Limb (tissue), 2 donors: ENCODE results near the gene CACNG7.
"Not testable (repeated sequence)": the region's sequence is repeated elsewhere in the genome, so short reads cannot be mapped to it uniquely, and the experiment has no call there.

Source experiments
- DNase-seq, 2 donors: peaks; one replicate each; pipeline ENCODE4 v3.0.0-alpha.2; 2016; ENCODE audit errors: extremely low spot score in 2 of 2

The CACNG7 gene, protein sequence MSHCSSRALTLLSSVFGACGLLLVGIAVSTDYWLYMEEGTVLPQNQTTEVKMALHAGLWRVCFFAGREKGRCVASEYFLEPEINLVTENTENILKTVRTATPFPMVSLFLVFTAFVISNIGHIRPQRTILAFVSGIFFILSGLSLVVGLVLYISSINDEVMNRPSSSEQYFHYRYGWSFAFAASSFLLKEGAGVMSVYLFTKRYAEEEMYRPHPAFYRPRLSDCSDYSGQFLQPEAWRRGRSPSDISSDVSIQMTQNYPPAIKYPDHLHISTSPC

DNA sequence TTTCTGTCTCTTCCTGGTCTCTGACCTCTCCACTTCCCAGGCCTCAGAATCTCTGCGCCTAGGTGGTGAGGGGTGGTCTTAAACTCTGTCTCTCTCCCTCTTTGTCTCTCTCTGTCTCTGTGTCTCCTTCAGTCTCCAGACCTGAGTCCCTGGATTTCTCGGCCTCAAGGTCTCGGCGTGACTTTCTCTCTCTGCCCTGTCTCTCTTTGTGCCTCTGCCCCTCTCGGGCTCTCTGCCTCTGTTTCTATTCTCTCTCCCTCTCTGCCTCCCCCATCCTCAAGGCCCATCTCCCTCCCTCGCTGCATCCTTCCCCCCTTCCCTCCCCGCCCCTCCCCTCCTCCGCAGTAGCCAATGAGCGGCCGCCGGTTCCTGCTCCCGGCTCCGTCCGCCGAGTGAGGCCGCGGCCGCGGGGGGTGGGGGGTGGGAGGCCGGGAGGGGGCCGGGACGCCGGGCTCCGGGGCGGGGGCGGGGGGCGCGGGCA, at the start of gene CACNG7:
CACNG7 (plus strand) TSS at position 344 of the 481 bp plus-strand sequence. CDS start 3,554 bp downstream, outside the sequence.
- DNase-seq: peak in 1 of 2 donors; percentile 74

DNA sequence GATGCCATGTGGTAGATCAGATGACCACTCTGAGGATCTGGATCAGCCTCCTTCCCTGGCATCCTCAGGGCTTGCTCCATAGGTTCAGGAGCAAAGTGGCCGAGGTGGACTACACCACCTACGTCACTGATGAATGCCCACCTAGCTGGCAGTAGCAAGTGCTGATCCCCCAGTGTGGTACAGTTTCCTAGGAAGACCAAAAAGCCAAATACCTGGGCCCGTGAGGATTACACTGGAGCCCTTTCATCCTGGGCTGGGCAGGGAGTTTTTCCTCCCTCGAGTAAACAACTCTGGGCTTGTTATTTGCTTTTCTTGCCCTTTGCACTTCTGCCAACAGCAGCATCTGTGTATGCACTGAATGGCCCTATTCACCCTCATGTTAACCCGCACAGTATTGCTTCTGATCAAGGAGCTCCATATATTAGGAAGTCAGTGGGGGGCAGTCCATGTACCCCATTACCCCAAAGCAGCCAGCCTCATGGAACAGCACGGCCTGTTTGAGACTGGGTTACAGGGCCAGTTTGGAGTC, 44.7 kb upstream of the CACNG7 start:
- no peak for DNase-seq

- no peak for DNase-seq
These were observed 43.6 kb upstream of the CACNG7 start for GRCh38 chr19:53865523-53865917.

GRCh38 chr19:53865918-53866864, 42.9 kb upstream of the CACNG7 start:
- peak; percentile 88 to 90 for DNase-seq

DNA sequence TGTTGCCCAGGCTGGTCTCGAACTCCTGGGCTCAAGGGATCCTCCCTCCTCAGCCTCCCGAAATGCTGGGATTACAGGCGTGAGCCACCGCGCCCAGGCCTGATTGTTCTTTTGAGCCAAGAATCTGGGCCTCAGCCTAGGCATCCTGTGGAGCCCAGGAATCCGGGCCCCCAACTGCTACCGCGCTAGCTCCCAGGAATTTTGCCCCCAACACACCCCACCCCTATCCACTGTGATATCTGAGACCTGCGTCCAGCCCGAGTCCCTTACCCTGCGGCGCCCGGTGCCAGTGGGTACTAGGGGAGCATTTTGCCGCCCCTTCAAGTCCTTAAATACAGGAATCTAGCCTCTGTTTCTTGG, 42.2 kb upstream of the CACNG7 start:
- no peak for DNase-seq

GRCh38 chr19:53867225-53868090, 41.6 kb upstream of the CACNG7 start, which contains the start of gene MYADM:
TSS of gene MYADM (plus strand) at chr19:53867883. CDS start at chr19:53873530, 5,647 bp downstream.
- DNase-seq: peak; percentile 99 to 100

- DNase-seq: peak in 1 of 2 donors; percentile 80
These were observed 40.8 kb upstream of the CACNG7 start for GRCh38 chr19:53868091-53868891.

DNA sequence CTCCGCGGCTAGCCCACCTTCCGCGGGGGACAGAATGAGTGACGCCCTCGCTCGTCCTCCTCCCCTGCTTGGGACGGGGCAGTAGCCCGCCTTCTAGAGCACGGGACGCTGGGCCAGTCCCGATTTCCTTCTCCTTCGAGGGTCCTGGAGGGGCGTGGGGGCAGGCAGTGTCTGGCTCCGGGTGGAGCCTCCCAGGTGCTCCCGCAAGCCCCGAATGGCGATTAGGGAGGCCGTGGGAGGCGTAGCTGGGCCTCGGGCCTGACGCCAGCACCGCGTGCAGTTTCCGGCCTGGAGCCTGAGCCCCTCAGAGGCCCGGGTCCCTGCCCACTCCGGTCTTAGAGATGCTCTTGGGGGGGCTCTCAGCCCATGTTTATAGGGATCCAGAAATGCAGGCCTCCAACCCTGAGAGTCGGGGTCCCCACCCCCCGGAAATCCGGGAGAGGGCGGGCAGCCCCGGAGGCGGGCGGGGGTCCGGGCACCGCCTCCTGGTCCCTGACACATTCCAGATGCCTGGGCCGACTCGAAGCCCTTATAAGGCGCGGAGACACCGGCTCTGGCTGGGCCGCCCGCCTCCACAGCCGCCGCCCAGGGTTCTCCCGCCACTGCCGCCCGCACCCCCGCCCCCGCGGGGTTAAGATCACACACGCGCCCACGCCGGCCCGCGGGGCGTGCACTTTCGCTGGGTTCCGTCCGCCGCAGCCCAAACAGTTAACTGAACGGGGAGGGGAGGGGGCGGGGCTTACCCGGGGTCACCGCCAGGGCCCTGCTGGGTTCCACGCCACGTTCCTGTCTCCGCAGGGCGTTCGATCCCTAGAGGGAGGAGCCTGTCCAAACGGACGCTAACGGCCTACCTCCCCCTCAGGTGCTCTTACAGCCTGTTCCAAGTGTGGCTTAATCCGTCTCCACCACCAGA, 39.9 kb upstream of the CACNG7 start:
- peak; percentile 89 to 91 for DNase-seq

DNA sequence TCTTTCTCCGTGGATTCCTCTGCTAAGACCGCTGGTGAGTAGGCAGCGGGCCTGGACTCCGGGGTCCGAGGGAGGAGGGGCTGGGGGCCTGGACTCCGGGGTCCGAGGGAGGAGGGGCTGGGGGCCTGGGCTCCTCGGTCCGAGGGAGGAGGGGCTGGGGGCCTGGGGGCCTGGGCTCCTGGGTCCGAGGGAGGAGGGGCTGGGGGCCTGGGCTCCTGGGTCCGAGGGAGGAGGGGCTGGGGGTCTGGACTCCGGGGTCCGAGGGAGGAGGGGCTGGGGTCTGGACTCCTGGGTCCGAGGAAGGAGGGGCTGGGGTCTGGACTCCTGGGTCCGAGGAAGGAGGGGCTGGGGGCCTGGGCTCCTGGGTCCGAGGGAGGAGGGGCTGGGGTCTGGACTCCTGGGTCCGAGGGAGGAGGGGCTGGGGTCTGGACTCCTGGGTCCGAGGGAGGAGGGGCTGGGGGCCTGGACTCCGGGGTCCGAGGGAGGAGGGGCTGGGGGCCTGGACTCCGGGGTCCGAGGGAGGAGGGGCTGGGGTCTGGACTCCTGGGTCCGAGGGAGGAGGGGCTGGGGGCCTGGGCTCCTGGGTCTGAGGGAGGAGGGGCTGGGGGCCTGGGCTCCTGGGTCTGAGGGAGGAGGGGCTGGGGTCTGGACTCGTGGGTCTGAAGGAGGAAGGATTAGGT, 39.1 kb upstream of the CACNG7 start:
- DNase-seq: not testable (repeated sequence)

- no peak for DNase-seq
These were observed 38.6 kb upstream of the CACNG7 start for GRCh38 chr19:53870485-53870844.

DNA sequence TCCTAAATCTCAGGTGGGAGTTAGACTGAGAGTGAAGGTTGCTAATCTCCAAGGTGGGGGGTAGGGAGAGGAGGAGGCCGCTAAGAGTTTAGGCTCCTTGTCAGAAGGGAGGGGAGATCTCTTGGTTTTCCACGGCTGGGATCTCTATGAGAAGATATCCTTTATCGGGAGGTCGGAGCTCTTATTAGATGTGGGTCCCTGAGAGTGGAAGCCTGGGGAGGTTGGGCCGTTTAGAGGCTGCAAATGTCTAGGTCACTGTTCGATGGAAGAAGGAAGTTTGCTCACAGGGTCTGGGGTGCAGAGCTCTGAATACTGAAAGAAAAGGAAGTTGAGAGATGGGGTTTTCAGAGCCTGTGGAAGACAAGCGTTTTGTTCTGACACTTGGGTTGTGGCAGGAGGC, 37.6 kb upstream of the CACNG7 start:
- no peak for DNase-seq

- no peak for DNase-seq
These were observed 36.3 kb upstream of the CACNG7 start for GRCh38 chr19:53872762-53873161.

DNA sequence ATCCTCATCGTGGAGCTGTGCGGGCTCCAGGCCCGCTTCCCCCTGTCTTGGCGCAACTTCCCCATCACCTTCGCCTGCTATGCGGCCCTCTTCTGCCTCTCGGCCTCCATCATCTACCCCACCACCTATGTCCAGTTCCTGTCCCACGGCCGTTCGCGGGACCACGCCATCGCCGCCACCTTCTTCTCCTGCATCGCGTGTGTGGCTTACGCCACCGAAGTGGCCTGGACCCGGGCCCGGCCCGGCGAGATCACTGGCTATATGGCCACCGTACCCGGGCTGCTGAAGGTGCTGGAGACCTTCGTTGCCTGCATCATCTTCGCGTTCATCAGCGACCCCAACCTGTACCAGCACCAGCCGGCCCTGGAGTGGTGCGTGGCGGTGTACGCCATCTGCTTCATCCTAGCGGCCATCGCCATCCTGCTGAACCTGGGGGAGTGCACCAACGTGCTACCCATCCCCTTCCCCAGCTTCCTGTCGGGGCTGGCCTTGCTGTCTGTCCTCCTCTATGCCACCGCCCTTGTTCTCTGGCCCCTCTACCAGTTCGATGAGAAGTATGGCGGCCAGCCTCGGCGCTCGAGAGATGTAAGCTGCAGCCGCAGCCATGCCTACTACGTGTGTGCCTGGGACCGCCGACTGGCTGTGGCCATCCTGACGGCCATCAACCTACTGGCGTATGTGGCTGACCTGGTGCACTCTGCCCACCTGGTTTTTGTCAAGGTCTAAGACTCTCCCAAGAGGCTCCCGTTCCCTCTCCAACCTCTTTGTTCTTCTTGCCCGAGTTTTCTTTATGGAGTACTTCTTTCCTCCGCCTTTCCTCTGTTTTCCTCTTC, 35.1 kb upstream of the CACNG7 start:
- DNase-seq: no peak

GRCh38 chr19:53874606-53874990, 34.5 kb upstream of the CACNG7 start:
- DNase-seq: no peak

DNA sequence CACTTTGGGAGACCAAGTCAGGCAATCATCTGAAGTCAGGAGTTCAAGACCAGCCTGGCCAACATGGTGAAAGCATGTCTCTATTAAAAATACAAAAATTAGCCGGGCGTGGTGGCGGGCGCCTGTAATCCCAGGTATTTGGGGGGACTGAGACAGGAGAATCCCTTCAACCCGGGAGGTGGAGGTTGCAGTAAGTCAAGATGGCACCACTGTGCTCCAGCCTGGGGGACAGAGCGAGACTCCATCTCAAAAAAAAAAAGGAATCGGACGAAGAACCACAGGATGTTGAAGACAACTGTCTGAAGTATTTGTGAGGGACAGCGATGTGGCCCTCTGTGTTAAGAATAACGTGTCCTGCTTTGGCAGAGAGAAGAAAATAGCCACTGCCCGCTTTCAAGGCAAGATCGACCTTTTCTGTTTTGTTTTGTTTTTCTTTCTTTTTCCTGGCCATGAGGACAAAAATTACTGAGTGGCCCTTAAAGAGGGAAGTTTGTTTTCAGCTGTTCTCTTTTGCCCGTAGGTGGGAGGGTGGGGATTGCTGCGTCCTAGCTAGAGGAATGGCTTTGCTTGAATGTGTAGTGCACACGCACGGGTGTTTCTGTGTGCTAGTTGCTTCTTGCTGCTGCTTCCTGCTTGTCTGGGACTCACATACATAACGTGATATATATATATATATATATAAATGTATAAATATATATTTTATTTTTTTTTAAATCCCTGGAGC, 33.3 kb upstream of the CACNG7 start:
- no peak for DNase-seq

DNA sequence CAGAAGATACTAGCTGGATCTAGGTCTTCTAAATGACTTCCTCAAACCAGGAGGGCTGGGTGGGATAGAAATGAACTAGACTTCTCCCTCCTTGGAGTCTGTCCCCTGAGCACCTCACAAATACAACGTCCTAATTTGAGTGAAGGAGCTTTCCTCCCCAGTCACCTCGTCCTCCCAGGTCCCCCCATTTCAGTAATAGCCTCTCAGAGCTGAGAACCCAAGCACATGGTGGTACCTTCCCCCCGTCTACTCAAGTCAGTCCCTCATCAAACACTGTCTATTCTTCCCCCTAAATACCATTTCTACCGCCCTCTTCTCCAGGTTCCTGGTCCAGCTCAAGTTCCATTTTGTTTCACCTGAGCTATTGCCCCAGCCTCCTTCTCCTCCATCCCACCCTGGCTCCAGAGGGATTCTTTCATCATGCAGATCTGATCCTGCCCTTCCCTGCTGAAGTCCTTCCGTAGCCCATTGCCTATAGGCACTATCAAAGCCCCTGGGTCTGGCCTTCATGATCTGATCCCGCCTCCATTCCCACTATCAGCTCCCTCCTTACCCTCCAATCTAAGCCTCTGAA, 32.3 kb upstream of the CACNG7 start:
- DNase-seq: no peak

DNA sequence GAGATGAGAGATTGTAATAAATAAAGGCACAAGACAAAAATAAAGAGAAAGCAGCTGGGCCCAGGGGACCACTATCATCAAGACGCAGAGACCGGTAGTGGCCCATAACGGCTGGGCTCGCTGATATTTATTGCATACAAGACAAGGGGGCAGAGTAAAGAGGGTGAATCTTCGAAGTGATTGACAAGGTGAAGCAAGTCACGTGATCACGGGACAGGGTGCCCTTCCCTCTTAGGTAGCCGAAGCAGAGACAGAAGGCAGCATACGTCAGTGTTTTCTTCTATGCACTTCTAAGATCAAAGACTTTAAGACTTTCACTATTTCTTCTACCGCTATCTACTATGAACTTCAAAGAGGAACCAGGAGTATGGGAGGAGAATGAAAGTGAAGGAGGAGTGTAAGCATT, 31.7 kb upstream of the CACNG7 start:
- no peak for DNase-seq
